ENCODE measurements around the gene PLPPR2.

DNA sequence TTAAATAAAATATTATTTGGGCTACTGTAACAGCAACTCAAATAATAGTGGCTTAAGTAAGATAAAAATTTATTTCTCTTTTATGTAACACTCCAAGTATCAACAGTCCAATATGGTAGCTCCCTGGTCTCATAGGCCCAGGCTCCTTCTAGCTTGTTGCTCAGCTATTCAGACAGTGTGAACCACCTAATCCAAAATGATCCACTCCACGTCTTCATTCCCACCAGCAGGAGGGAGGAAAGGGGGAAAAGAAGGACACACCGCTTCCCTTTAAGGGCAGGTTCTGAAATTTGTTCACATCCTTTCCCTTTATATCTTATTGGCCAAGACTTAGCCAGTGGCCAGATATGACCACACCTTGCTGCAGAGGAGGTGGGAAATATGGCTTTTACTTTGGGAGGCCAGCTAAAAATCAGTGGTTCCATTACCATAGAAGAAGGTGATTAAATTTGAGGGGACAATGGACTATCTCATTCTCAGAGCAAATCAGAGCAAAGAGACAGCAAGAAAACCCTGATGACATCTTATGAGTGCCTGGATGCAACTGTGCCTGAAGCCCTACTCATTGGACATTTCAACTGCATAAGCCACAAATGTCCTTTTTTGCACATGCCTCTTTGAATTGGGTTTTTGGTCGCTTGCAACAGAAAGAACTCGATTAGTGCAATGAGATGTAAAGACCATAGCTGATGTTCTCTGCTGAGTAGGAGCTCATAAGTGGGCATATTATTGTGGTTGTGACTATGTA lies 35.9 kb downstream of the PLPPR2 start:
- TF ChIP-seq, protein P1, sequence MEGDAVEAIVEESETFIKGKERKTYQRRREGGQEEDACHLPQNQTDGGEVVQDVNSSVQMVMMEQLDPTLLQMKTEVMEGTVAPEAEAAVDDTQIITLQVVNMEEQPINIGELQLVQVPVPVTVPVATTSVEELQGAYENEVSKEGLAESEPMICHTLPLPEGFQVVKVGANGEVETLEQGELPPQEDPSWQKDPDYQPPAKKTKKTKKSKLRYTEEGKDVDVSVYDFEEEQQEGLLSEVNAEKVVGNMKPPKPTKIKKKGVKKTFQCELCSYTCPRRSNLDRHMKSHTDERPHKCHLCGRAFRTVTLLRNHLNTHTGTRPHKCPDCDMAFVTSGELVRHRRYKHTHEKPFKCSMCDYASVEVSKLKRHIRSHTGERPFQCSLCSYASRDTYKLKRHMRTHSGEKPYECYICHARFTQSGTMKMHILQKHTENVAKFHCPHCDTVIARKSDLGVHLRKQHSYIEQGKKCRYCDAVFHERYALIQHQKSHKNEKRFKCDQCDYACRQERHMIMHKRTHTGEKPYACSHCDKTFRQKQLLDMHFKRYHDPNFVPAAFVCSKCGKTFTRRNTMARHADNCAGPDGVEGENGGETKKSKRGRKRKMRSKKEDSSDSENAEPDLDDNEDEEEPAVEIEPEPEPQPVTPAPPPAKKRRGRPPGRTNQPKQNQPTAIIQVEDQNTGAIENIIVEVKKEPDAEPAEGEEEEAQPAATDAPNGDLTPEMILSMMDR (IDR thresholded peaks at IDR 0.05) = no peak
- no peak for TF ChIP-seq EP300 (IDR thresholded peaks at IDR 0.05)

All from ovary (tissue), 3 donors.